MM.1S (cell line): Measurements from ENCODE around the gene MNAT1.

Experiments
- CTCF ChIP-seq: fragments of 300-600 bp; sonication (generic); IDR thresholded peaks from 2 replicates; pipeline ENCODE4 v1.5.1; 2016; ENCODE audit warnings: antibody characterized with exemption, low read length, mixed read lengths
- EZH2phosphoT487 ChIP-seq: fragments of 300-600 bp; sonication (generic); IDR thresholded peaks from 2 replicates; pipeline ENCODE4 v1.6.1; 2018; ENCODE audit warnings: antibody characterized with exemption, low read length

GRCh38 chr14:60771117-60771516 is 36.6 kb downstream of the MNAT1 start:
- TF ChIP-seq EZH2phosphoT487 = no peak
- no peak for TF ChIP-seq CTCF
